DOHH2 (cell line): ENCODE measurements around the gene CAPN12.

Experiments used
- CTCF ChIP-seq: fragments of 200-600 bp; sonication (generic); IDR thresholded peaks from one replicate; pipeline ENCODE4 v1.5.1; 2014; ENCODE audit warnings: antibody characterized with exemption, mild to moderate bottlenecking, low read depth, low read length; ENCODE audit not compliant: poor library complexity, severe bottlenecking
- EZH2phosphoT487 ChIP-seq: fragments of 200-600 bp; sonication (generic); IDR thresholded peaks from 2 replicates; pipeline ENCODE4 v1.6.1; 2017; ENCODE audit warnings: borderline replicate concordance, mild to moderate bottlenecking, antibody characterized with exemption, low read length, moderate library complexity, mixed read lengths

- TF ChIP-seq CTCF (no peak), EZH2phosphoT487 (no peak)
Observed at GRCh38 chr19:38712161-38712748, 32.0 kb downstream of the CAPN12 start.
